Subcutaneous adipose tissue (tissue), 4 donors: ENCODE data around the gene NFS1. TPM values are rescaled to one million over a fixed set of nuclear protein-coding genes. Genes with fewer than 3 reads are reported as not detected.

Source experiments
- total RNA-seq, 4 donors: library from RNA; depleted of rRNA; stranded (reverse); fragments of >200 nt; gene quantifications; one replicate each; pipeline ENCODE4 v1.1.0, GENCODE V29; 2016
- TF ChIP-seq, protein P1 (sequence below): fragments of 450-650 bp; IDR thresholded peaks from one replicate; pipeline ENCODE4 v1.5.1; 2016; ENCODE audit warnings: low read depth, mild to moderate bottlenecking, control low read depth, antibody characterized with exemption, moderate library complexity

The NFS1 gene
- total RNA-seq, 4 donors from 2014 or later, result 17.4 to 34.7 (median 24.3) TPM

DNA sequence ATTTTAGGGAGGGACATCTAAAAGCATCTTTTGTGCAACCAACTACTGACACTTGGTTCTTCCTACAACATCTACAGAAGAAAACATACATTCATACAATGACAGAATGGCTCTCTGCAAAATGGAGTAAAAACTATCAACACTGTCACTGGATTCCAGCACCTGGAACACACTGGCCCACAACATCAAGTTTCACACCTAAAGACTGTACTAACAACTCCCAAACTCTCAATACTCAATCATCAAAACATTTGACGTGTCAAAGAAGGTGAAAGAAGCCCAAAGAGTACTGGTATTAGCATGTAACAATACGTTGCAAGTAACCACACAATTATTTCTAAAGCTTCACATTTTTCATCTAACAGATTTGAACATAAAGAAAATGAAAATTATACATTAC lies 36.6 kb downstream of the NFS1 start:
- TF ChIP-seq, protein P1, sequence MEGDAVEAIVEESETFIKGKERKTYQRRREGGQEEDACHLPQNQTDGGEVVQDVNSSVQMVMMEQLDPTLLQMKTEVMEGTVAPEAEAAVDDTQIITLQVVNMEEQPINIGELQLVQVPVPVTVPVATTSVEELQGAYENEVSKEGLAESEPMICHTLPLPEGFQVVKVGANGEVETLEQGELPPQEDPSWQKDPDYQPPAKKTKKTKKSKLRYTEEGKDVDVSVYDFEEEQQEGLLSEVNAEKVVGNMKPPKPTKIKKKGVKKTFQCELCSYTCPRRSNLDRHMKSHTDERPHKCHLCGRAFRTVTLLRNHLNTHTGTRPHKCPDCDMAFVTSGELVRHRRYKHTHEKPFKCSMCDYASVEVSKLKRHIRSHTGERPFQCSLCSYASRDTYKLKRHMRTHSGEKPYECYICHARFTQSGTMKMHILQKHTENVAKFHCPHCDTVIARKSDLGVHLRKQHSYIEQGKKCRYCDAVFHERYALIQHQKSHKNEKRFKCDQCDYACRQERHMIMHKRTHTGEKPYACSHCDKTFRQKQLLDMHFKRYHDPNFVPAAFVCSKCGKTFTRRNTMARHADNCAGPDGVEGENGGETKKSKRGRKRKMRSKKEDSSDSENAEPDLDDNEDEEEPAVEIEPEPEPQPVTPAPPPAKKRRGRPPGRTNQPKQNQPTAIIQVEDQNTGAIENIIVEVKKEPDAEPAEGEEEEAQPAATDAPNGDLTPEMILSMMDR, result no peak

DNA sequence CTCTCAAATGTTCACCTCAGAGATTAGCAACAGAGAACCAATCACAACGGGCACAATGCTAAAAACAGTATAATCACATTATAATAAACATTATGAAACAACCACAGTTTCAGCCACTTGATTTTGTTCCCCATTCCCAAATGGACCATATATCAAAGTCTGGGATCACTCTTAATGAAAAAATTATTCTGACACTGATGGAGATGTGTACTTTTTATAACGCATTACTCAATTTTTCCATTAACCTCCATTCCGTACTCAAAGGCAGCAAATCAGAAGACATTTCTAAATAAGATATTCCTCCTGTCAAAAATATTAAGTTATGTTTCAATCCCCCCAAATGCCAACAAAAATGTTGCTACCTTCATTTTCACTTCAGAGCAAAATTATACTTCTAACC lies 37.2 kb downstream of the NFS1 start:
- TF ChIP-seq, protein P1, result no peak

DNA sequence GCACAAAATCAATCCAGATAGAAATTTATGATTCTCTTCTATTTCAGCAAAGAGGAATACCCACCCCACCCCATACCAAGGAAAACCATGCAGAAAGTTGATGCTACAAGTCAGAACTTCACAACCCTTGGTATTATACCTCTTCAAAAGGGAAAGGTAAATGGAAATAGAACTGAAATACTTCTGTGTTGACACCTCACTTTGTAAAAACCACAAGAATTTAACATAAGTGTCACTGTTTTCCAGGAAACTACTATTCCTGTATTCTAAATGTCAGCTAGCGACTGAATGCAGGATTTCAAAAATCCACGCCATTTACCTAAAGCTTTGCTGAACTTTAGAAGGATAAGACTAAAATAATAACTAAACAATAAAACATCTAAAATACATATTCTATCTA lies 38.1 kb downstream of the NFS1 start:
- TF ChIP-seq, protein P1, result no peak

DNA sequence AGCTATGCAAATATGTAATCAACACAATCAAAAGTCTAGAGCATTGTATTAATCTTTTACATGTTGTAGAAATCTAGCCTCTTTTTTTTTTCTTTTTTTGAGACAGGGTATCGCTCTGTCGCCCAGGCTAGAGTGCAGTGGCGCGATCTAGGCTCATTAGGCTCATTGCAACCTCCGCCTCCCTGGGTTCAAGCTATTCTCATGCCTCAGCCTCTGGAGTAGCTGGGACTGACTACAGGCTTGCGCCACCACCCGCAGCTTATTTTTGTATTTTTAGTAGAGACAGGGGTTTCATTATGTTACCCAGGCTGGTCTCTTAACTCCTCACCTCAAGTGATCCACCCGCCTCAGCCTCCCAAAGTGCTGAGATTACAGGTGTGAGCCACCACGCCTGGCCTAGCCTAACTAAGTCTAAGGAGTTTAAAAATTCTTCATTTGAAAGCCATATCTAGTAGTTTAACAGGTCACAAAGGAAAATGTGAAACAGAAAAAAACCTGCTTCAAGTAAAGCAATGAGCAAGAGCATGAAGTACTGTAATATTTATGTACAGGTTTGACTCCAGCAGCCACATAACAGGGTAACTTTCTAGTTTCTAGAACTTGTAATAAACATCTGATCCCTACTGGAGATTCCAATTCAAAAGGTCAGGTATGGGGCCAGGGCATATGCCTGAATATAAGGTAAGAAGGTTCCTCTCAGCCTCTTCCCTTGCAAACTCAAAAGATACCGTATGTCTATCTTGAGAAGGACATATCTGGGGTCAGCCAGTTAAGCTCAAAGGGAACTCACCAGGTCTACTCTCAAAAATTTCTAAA lies 38.8 kb downstream of the NFS1 start:
- TF ChIP-seq, protein P1, result no peak

DNA sequence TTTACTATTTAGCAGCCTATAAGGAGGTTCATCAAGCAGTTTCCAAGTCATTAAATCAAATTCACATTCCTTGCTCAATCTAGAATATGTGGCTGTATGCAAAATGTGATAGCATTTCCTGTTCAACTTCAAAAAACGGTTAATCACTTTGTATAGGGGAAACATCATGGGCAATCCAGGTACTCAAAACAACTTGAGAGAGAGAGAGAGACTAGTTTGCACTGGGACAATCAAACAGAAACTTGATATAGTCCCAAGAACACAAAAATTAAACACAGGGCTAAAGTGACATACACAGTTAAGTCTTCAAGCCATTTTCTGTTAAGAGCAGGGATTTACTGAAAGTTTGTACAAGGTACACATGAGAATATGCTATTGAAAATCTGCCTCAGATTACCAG lies 41.9 kb downstream of the NFS1 start:
- TF ChIP-seq, protein P1, result no peak

DNA sequence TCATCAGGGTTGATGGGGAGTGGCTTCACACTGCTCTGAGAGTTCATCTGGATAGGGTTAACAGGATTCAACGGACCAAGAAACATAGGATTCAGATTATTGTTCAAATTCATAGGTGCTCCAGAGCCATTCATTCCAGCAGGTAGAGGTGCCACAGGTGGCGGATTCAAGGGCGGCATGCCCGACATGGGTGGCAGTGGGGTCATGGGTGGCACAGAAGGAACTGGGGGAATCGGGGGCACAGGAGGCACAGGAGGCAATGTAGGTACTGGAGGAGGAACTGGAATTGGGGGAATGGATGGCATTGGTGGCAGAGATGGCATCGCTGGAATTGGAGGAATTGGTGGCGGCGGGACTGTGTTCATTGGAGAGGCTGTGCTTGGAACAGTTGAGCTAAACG lies 44.7 kb downstream of the NFS1 start:
- TF ChIP-seq, protein P1, result no peak

DNA sequence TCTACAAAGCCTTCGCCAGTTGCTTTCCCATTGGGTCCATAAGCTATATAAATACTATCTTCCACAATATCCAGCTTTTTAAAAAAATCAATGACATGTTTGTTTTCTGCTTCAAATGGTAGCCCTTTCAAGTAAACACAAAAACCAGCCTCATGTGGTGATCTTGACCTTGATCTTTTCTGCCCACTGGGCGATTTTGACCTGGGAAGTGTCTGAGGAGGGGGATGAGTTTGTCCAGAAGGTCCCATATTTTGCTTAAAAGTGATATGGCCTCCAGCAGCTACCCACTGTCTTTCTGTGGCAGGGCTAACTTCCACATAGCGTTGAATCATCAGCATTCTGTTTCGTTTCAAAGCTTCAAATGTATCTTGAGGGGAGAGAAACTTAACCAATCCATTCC lies 45.3 kb downstream of the NFS1 start:
- TF ChIP-seq, protein P1, result no peak
